T-cell (primary cell): ENCODE results near the gene CYP8B1. TPM values are rescaled to one million over a fixed set of nuclear protein-coding genes. Genes with fewer than 3 reads are reported as not detected.
A peak's percentile ranks its signal among the peaks of the same experiment; 100 is the strongest.
"Not testable (repeated sequence)": the region's sequence is repeated elsewhere in the genome, so short reads cannot be mapped to it uniquely, and the experiment has no call there.

Source experiments
- ATAC-seq, 4 experiments: fragments of 200-7000 bp in 3 of 4; fragments of 150-1000 bp in 1 of 4; cut with Tn5 transposase; replicated peaks in 1 of 4; 1 replicate in 3 of 4; 2 replicates in 1 of 4; pipeline ENCODE4 v1.10.0; 2021; ENCODE audit warnings: moderate library complexity in 3 of 4, mild to moderate bottlenecking in 2 of 4, moderate number of reproducible peaks in 1 of 4
- CTCF ChIA-PET, 2 donors: fragments of 300-600 bp; sonication (Branson Sonifier 250); formaldehyde crosslinking; loops; one replicate each; lab custom pipeline; 2022; ENCODE audit warnings: antibody characterized with exemption in 2 of 2; lab: Charles Lee
- POLR2A ChIA-PET, 2 donors: fragments of 300-600 bp; sonication (Branson Sonifier 250); formaldehyde crosslinking; loops; one replicate each; lab custom pipeline; 2022; ENCODE audit warnings: antibody characterized with exemption in 2 of 2; lab: Charles Lee
- DNase-seq, 35 experiments: peaks; one replicate each; pipeline versions ENCODE4 v3.0.0 to v3.0.0-alpha.2; 2013 to 2023
- H3K27ac ChIP-seq: one replicate; pipeline ENCODE4 v1.5.1; 2013; ENCODE audit warnings: low read length
- H3K27me3 ChIP-seq, 2 experiments: replicated peaks in 1 of 2; 1 replicate in 1 of 2; 2 replicates in 1 of 2; pipeline versions ENCODE4 v1.6.1 to v1.7.0; 2013; ENCODE audit warnings: low read length in 1 of 2, mixed read lengths in 1 of 2; ENCODE audit not compliant: control insufficient read depth in 2 of 2, insufficient read depth in 2 of 2; ENCODE audit errors: extremely low read depth in 1 of 2
- H3K36me3 ChIP-seq, 2 donors: 1 replicate in 1 of 2; 2 replicates in 1 of 2; pipeline versions ENCODE4 v1.6.1 to v1.7.0; 2013; ENCODE audit warnings: low read length in 1 of 2; ENCODE audit not compliant: control insufficient read depth in 2 of 2, insufficient read depth in 1 of 2; ENCODE audit errors: extremely low read depth in 1 of 2
- H3K4me1 ChIP-seq, 2 experiments: 1 replicate in 1 of 2; 2 replicates in 1 of 2; pipeline versions ENCODE4 v1.6.1 to v1.7.0; 2013; ENCODE audit warnings: low read length in 2 of 2, mixed read lengths in 1 of 2; ENCODE audit not compliant: insufficient read depth in 2 of 2, control insufficient read depth in 1 of 2; ENCODE audit errors: extremely low read depth in 1 of 2
- H3K4me3 ChIP-seq, 2 donors: 1 replicate in 1 of 2; 2 replicates in 1 of 2; pipeline versions ENCODE4 v1.5.1 to v1.7.0; 2013; ENCODE audit warnings: mild to moderate bottlenecking in 2 of 2, low read length in 1 of 2, moderate library complexity in 1 of 2; ENCODE audit not compliant: control insufficient read depth in 1 of 2; ENCODE audit errors: extremely low read depth in 1 of 2
- H3K9me3 ChIP-seq: 2 replicates; pipeline ENCODE4 v1.7.0; 2013
- H3K27ac Mint-ChIP-seq, 2 donors: one replicate each; pipeline ENCODE4 v1.8.0; 2020 to 2021; ENCODE audit warnings: mild to moderate bottlenecking in 2 of 2, mixed read lengths in 2 of 2
- H3K27me3 Mint-ChIP-seq, 2 donors: one replicate each; pipeline ENCODE4 v1.8.0; 2021 to 2022; ENCODE audit warnings: mixed read lengths in 2 of 2
- H3K36me3 Mint-ChIP-seq: one replicate; pipeline ENCODE4 v1.8.0; 2021; ENCODE audit warnings: mixed read lengths
- H3K4me1 Mint-ChIP-seq, 3 donors: one replicate each; pipeline ENCODE4 v1.8.0; 2020 to 2022; ENCODE audit warnings: mixed read lengths in 3 of 3, mild to moderate bottlenecking in 1 of 3
- H3K4me3 Mint-ChIP-seq, 3 donors: one replicate each; pipeline ENCODE4 v1.8.0; 2020 to 2022; ENCODE audit warnings: mild to moderate bottlenecking in 3 of 3, mixed read lengths in 3 of 3, moderate library complexity in 3 of 3
- H3K9me3 Mint-ChIP-seq, 3 donors: one replicate each; pipeline ENCODE4 v1.8.0; 2020 to 2022; ENCODE audit warnings: mixed read lengths in 3 of 3
- WGBS: methylation state at CpG from one replicate; pipeline ENCODE4 v1.1.5; 2013; ENCODE audit warnings: missing lambda C conversion rate; ENCODE audit not compliant: insufficient coverage; 5-methylcytosine and 5-hydroxymethylcytosine counted together
- total RNA-seq, 35 experiments: library from RNA in 6 of 35; stranded (reverse) in 6 of 35; fragments of 120-200 nt in 1 of 35; gene quantifications; one replicate each; pipeline versions ENCODE4 v1.2.1 to v1.2.4 and lab custom pipeline; 2013 to 2026

Gene CYP8B1
- total RNA-seq, 5 donors from 2014 or later (not counting 1 experiment from before 2014, with no cell fraction given) = 0.09 to 0.23 (median 0.13) TPM; not detected in 2

DNA sequence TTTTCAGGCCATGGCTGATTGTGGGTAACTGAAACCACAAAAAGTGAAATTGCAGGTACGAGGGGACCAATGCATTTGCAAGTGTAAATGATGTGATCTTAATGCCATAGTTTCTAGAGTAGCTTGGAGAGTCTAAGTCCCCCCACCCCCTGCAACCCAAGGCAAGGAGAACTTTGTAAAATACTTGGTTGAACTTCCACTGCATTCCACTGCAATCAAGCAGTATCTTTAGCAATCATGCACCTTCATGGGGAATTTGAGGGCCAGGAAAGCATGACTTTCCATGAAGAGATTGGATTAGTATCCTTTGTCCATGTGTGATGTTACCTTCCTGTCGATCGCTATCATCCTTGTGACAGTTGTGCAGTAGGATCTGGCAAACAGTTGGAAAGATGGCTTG lies 11.4 kb upstream of the CYP8B1 start:
- Mint-ChIP-seq H3K9me3 (no peaks in the 10 kb centered on the region), H3K27ac (no peak overlapping the region), H3K36me3 (no peaks in the 10 kb centered on the region), H3K4me1 (no peaks in the 10 kb centered on the region), H3K27me3 (peaks cover 12 to 26% of the 10 kb centered on the region in 2 donors), H3K4me3 (no peak overlapping the region)
- Histone ChIP-seq H3K27me3 (peaks cover 0 to 4% of the 10 kb centered on the region in 2 experiments), H3K27ac (no peak overlapping the region), H3K36me3 (no peaks in the 10 kb centered on the region), H3K4me3 (no peak overlapping the region), H3K4me1 (no peaks in the 10 kb centered on the region), H3K9me3 (no peaks in the 10 kb centered on the region)
- ChIA-PET CTCF (no interaction called here), POLR2A (no interaction called here)
- ATAC-seq = no peak
- WGBS = 94% methylated on average over 2 of the region's 3 CpGs
- DNase-seq = no peak

DNA sequence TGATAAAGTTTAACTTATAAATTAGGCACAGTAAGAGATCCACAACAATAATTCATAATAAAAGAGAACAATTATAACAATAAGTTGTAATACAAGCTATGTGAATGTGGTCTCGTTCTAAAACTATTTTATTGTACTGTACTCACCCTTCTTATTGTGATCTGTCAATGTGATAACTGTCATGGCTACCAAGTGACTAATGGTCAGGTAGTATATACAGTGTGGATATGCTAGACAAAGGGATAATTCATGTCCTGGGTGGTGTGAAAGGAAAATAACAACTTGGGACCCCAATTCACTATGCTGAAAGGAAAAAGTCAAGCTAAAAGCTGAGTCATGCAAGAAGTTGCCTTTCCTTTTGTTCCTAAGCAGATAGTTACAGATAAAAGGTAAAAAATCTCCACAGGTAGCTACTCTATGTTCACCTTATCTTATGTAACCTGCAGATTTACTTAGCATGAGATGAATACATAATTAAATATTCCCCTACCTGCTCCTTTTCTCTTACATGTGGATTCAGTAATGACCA lies 10.7 kb upstream of the CYP8B1 start:
- no peaks in the 10 kb centered on the region for H3K9me3 Mint-ChIP-seq
- ATAC-seq (no peak), DNase-seq (no peak)
- H3K4me3 ChIP-seq = no peak overlapping the region
- WGBS = no CpG with 5 or more reads among the region's 1 CpG
- no peak overlapping the region for H3K4me3 Mint-ChIP-seq
- no peaks in the 10 kb centered on the region for H3K9me3 ChIP-seq
- POLR2A ChIA-PET = no interaction called here
- peaks cover 0 to 4% of the 10 kb centered on the region in 2 experiments for H3K27me3 ChIP-seq
- no peak overlapping the region for H3K27ac Mint-ChIP-seq
- CTCF ChIA-PET = no interaction called here
- H3K27me3 Mint-ChIP-seq = peaks cover 8 to 26% of the 10 kb centered on the region in 2 donors
- H3K36me3 ChIP-seq = no peaks in the 10 kb centered on the region
- H3K4me1 ChIP-seq = peaks cover 2 to 4% of the 10 kb centered on the region in 2 experiments
- peaks cover 2 to 4% (median 4%) of the 10 kb centered on the region in 3 donors for H3K4me1 Mint-ChIP-seq
- H3K27ac ChIP-seq = no peak overlapping the region
- H3K36me3 Mint-ChIP-seq = no peaks in the 10 kb centered on the region

DNA sequence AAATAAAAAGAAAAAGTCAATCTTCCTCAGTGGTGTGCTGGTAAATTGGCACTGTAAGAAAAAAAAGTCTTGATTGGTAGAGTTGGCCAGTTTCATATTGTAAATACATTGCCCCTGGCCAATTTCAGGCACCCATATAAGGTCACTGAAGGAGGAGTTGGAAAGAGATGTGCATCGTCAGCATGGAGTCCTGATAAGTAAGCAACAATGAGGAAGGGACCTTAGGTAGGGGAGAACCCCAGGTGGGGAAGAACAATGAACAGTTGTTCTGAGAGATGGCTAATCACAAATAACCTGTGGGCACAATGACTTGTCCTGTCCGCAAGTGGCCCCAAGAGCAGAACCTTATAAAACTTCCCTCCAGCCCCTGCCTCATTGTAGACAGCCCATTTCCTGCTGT lies 8.6 kb upstream of the CYP8B1 start:
- Histone ChIP-seq H3K4me3 (no peak overlapping the region), H3K9me3 (no peaks in the 10 kb centered on the region), H3K27ac (no peak overlapping the region), H3K4me1 (peaks cover 4 to 16% of the 10 kb centered on the region in 2 experiments), H3K27me3 (peaks cover 0 to 10% of the 10 kb centered on the region in 2 experiments), H3K36me3 (no peaks in the 10 kb centered on the region)
- no peak overlapping the region for H3K27ac Mint-ChIP-seq
- peaks cover 8 to 18% of the 10 kb centered on the region in 2 donors for H3K27me3 Mint-ChIP-seq
- peaks cover 9 to 11% (median 10%) of the 10 kb centered on the region in 3 donors for H3K4me1 Mint-ChIP-seq
- CTCF ChIA-PET = no interaction called here
- H3K36me3 Mint-ChIP-seq = no peaks in the 10 kb centered on the region
- ATAC-seq (no peak), DNase-seq (no peak)
- no peaks in the 10 kb centered on the region for H3K9me3 Mint-ChIP-seq
- POLR2A ChIA-PET = no interaction called here
- no peak overlapping the region for H3K4me3 Mint-ChIP-seq
- WGBS = 83% methylated on average over 1 of the region's 2 CpGs

DNA sequence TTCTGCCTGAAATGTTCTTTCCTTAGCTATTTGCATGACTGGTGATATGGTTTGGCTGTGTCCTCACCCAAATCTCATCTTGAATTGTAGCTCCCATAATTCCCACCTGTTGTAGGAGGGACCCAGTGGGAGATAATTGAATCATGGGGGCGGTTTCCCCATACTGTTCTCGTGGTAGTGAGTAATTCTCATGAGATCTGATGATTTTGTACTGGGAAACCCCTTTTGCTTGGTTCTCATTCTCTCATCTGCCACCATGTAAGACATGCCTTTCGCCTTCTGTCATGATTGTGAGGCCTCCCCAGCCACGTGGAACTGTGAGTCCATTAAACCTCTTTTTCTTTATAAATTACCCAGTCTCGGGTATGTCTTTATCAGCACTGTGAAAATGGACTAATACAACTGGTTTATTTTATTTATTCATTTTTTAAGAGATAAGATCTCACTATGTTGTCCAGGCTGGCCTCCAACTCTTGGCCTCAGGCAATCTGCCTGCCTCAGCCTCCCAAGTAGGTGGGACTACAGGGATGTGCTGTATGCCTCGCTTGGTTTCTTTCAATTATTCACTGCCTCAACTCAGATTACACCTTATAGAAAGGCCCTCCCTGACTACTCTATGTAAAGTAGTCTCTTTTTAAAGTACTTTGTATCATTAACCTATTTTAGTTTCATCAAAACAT lies 7.7 kb upstream of the CYP8B1 start:
- H3K27me3 Mint-ChIP-seq = peaks cover 8 to 11% of the 10 kb centered on the region in 2 donors
- H3K27ac Mint-ChIP-seq, ATAC-seq, CTCF ChIA-PET, DNase-seq, H3K36me3 ChIP-seq, POLR2A ChIA-PET, H3K9me3 Mint-ChIP-seq, H3K36me3 Mint-ChIP-seq, H3K4me3 Mint-ChIP-seq, H3K27ac ChIP-seq, H3K9me3 ChIP-seq, H3K4me3 ChIP-seq: not testable (repeated sequence)
- H3K4me1 ChIP-seq = peaks cover 4 to 16% of the 10 kb centered on the region in 2 experiments
- peaks cover 0 to 10% of the 10 kb centered on the region in 2 experiments for H3K27me3 ChIP-seq
- no CpG with 5 or more reads among the region's 6 CpGs for WGBS
- H3K4me1 Mint-ChIP-seq = peaks cover 9 to 11% (median 10%) of the 10 kb centered on the region in 3 donors

DNA sequence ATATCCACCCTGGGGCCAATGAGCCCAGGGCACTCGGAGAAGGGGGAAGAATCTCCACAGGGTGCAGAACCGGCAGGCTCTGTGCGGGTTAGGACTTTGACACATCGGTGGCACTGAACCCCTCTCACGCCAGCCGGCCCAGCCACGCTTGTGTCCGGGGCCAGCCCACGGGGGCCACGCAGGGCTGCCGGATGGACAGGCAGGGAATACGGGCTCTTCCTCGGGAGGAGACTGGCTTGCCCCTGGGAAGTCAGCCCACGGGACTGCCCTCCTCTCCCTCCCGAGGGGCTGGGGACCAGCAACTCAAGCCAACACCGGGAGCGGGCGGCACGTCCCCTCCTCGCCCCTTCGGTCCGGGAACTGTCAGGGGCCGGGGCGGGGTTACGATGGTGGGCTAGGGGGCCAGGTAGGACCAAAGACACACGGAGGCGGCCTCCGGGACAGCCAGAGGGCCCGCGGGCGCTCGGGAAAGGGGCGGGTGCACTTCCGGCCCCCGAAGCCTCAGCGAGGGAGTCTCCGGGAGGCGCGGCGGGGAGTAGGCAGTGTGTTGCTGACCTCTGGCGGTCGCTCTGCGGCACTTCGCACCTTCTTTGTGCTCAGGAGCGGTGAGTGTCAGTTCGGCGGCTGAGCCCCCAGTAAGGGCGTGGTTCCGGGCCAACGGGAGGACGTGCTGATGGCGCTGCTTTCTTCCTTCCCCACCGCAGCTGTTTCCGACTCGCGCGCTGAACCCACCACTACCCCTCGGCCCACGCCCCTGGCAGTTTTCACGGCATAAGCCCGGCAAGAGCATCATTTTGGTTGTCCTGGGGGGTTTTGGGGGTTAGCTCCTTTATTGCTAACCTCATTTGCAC lies 5.1 kb upstream of the CYP8B1 start:
- POLR2A ChIA-PET = no interaction called here
- H3K4me1 Mint-ChIP-seq = peaks cover 9 to 11% (median 10%) of the 10 kb centered on the region in 3 donors
- peak; percentile 99 for ATAC-seq

DNA sequence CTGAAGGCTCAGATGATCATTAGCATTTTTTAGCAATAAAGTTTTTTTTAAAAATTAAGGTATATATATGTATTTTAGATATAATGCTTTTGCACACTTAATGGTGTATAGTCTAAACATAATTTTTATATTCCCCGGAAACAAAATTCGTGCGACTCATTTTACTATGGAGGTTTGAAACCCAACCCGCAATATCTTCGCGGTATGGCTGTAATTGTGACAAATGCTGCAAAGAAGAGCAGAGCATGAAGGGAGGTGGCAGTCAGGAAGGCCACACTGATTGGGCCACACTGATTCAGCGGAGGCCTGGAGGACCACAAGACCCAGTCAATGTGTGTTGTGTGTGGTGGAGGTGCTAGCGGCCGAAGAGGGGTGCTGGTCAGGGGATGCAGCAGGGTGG lies 4.5 kb upstream of the CYP8B1 start:
- H3K9me3 ChIP-seq = no peaks in the 10 kb centered on the region
- DNase-seq = no peak
- Mint-ChIP-seq H3K27ac (peak overlapping the region; percentile 17 to 79), H3K36me3 (no peaks in the 10 kb centered on the region), H3K4me1 (peaks cover 9 to 11% (median 10%) of the 10 kb centered on the region in 3 donors), H3K4me3 (peak overlapping the region; percentile 64 to 74 (median 70)), H3K27me3 (peaks cover 0 to 2% of the 10 kb centered on the region in 2 donors), H3K9me3 (no peaks in the 10 kb centered on the region)
- POLR2A ChIA-PET = no interaction called here
- peak overlapping the region; percentile 11 to 61 for H3K4me3 ChIP-seq
- H3K4me1 ChIP-seq = peaks cover 4 to 16% of the 10 kb centered on the region in 2 experiments
- WGBS = 97% methylated on average over 8 of the region's 9 CpGs
- H3K36me3 ChIP-seq = no peaks in the 10 kb centered on the region
- H3K27ac ChIP-seq = no peak overlapping the region
- no peak for ATAC-seq
- peaks cover 0 to 8% of the 10 kb centered on the region in 2 experiments for H3K27me3 ChIP-seq
- CTCF ChIA-PET = no interaction called here

More for the DNA sequence above, 5.1 kb upstream of the CYP8B1 start:
- peak overlapping the region; percentile 11 to 61 for H3K4me3 ChIP-seq
- H3K4me3 Mint-ChIP-seq = peak overlapping the region; percentile 64 to 74 (median 70)
- peak overlapping the region; percentile 49 for H3K27ac ChIP-seq
- WGBS = 9% methylated on average over 46 of the region's 61 CpGs
- H3K36me3 Mint-ChIP-seq = no peaks in the 10 kb centered on the region
- peaks cover 0 to 10% of the 10 kb centered on the region in 2 experiments for H3K27me3 ChIP-seq
- peaks cover 4 to 16% of the 10 kb centered on the region in 2 experiments for H3K4me1 ChIP-seq
- peak; percentile 71 to 93 (median 82) for DNase-seq
- peaks cover 0 to 3% of the 10 kb centered on the region in 2 donors for H3K27me3 Mint-ChIP-seq
- H3K36me3 ChIP-seq = no peaks in the 10 kb centered on the region
- peak overlapping the region; percentile 64 to 79 for H3K27ac Mint-ChIP-seq
- CTCF ChIA-PET = interaction anchor here (0.6 to 2.3 kb wide), 11 partner anchors 40 to 104 kb away, joined by 3 to 24 read pairs (median 4); no protein-coding TSS in a partner anchor
- H3K9me3 Mint-ChIP-seq = no peaks in the 10 kb centered on the region
- H3K9me3 ChIP-seq = no peaks in the 10 kb centered on the region
